ENCODE data around the gene CCBE1. TPM values are rescaled to one million over a fixed set of nuclear protein-coding genes. Genes with fewer than 3 reads are reported as not detected.

CCBE1 gene
- polyA plus RNA-seq, 1 of the 3 experiments (the other 2 are of a cell fraction): 5.0 TPM

GRCh38 chr18:59549503-59550173 is 147.6 kb downstream of the CCBE1 start:
- peak overlapping the region in 1 of 2 experiments; percentile 85; a peak in 2 of 4 replicates for H3K27ac ChIP-seq (ENCODE audit: low read depth in 2 of 2, low read length in 1 of 2)
- ChIA-PET CTCF (interaction anchor here (1.2 to 1.7 kb wide), 4 partner anchors 17 to 148 kb away, joined by 3 to 9 read pairs (median 4); no protein-coding TSS in a partner anchor), POLR2A (no interaction called here)
- WGBS (ENCODE audit: low lambda C conversion rate): 29% methylated on average over 2 of the region's 3 CpGs
- no peaks in the 10 kb centered on the region for H3K79me2 ChIP-seq (ENCODE audit: insufficient read depth)
- H3K4me3 ChIP-seq (ENCODE audit: low read depth in 2 of 2, low read length in 1 of 2): no peak overlapping the region
- no peaks in the 10 kb centered on the region for H3K9me2 ChIP-seq
- H4K20me1 ChIP-seq (ENCODE audit: insufficient read depth): no peaks in the 10 kb centered on the region
- H3K9me3 ChIP-seq: no peaks in the 10 kb centered on the region
- no peak overlapping the region for H3K9ac ChIP-seq
- H2AFZ ChIP-seq (ENCODE audit: low read depth): no peak overlapping the region
- H3K4me1 ChIP-seq (ENCODE audit: control insufficient read depth in 1 of 2, insufficient read depth in 2 of 2, low read depth in 1 of 2, low read length in 1 of 2): peaks cover 0 to 40% of the 10 kb centered on the region in 2 experiments; a peak in 3 of 4 replicates
- DNase-seq: peak; percentile 52
- no peaks in the 10 kb centered on the region for H3K27me3 ChIP-seq (ENCODE audit: insufficient read depth)
- TF ChIP-seq GATA2 (CRISPR knock-in tag; IDR thresholded peaks at IDR 0.05) (peak; percentile 27; the same call in 1 of the 2 replicates), EP300 (IDR thresholded peaks at IDR 0.05; ENCODE audit: borderline replicate concordance in 1 of 2, low read depth in 1 of 2, low read length in 1 of 2) (peak in 1 of 2 experiments; percentile 75; a peak in 2 of 4 replicates), RCOR1 (IDR thresholded peaks at IDR 0.05; ENCODE audit: low read length) (peak; percentile 88; the same call in 1 of the 2 replicates), YY1 (IDR thresholded peaks at IDR 0.05; ENCODE audit: low read depth) (no peak)
- H3F3A ChIP-seq (replicated peaks; ENCODE audit: insufficient read depth): no peaks in the 10 kb centered on the region
- H3K36me3 ChIP-seq (replicated peaks in 1 of 2; ENCODE audit: control insufficient read depth in 1 of 2, insufficient read depth in 2 of 2, low read length in 1 of 2): no peaks in the 10 kb centered on the region
- H3K4me2 ChIP-seq: no peak overlapping the region

- POLR2A ChIA-PET: no interaction called here
- Histone ChIP-seq H3K4me3 (ENCODE audit: low read depth in 2 of 2, low read length in 1 of 2) (no peak overlapping the region), H3K79me2 (ENCODE audit: insufficient read depth) (no peaks in the 10 kb centered on the region)
Measured at GRCh38 chr18:59547581-59548182, 149.5 kb downstream of the CCBE1 start.

More at GRCh38 chr18:59547581-59548182, 149.5 kb downstream of the CCBE1 start:
- H3K36me3 ChIP-seq (replicated peaks in 1 of 2; ENCODE audit: control insufficient read depth in 1 of 2, insufficient read depth in 2 of 2, low read length in 1 of 2): no peaks in the 10 kb centered on the region
- no peak for DNase-seq
- H3K27ac ChIP-seq (ENCODE audit: low read depth in 2 of 2, low read length in 1 of 2): no peak overlapping the region
- H4K20me1 ChIP-seq (ENCODE audit: insufficient read depth): no peaks in the 10 kb centered on the region
- no peak overlapping the region for H2AFZ ChIP-seq (ENCODE audit: low read depth)
- no peak overlapping the region; the same call in 1 of the 2 replicates for H3K4me2 ChIP-seq
- peaks cover 0 to 22% of the 10 kb centered on the region in 2 experiments; a peak in 3 of 4 replicates for H3K4me1 ChIP-seq (ENCODE audit: control insufficient read depth in 1 of 2, insufficient read depth in 2 of 2, low read depth in 1 of 2, low read length in 1 of 2)
- CTCF ChIA-PET: interaction anchor here (0.8 to 2.2 kb wide), 2 partner anchors 9 to 88 kb away, joined by 4 to 7 read pairs; no protein-coding TSS in a partner anchor
- no peaks in the 10 kb centered on the region for H3K9me3 ChIP-seq
- no peaks in the 10 kb centered on the region for H3F3A ChIP-seq (replicated peaks; ENCODE audit: insufficient read depth)
- no peaks in the 10 kb centered on the region for H3K27me3 ChIP-seq (ENCODE audit: insufficient read depth)
- no peaks in the 10 kb centered on the region for H3K9me2 ChIP-seq
- no peak overlapping the region for H3K9ac ChIP-seq
- TF ChIP-seq, protein P1, sequence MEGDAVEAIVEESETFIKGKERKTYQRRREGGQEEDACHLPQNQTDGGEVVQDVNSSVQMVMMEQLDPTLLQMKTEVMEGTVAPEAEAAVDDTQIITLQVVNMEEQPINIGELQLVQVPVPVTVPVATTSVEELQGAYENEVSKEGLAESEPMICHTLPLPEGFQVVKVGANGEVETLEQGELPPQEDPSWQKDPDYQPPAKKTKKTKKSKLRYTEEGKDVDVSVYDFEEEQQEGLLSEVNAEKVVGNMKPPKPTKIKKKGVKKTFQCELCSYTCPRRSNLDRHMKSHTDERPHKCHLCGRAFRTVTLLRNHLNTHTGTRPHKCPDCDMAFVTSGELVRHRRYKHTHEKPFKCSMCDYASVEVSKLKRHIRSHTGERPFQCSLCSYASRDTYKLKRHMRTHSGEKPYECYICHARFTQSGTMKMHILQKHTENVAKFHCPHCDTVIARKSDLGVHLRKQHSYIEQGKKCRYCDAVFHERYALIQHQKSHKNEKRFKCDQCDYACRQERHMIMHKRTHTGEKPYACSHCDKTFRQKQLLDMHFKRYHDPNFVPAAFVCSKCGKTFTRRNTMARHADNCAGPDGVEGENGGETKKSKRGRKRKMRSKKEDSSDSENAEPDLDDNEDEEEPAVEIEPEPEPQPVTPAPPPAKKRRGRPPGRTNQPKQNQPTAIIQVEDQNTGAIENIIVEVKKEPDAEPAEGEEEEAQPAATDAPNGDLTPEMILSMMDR (IDR thresholded peaks at IDR 0.05): no peak
- WGBS (ENCODE audit: low lambda C conversion rate): 73% methylated on average over 11 of the region's 11 CpGs
